Heart right ventricle (tissue), 16 donors: ENCODE data around the gene FEV. TPM values are rescaled to one million over a fixed set of nuclear protein-coding genes. Genes with fewer than 3 reads are reported as not detected.

Experiments
- ATAC-seq, 8 donors: fragments of 200-7000 bp; cut with Tn5 transposase; one replicate each; pipeline ENCODE4 v1.9.1; 2020; ENCODE audit warnings: mild to moderate bottlenecking in 8 of 8, moderate library complexity in 8 of 8, moderate number of reproducible peaks in 1 of 8
- DNase-seq, 2 donors: peaks; one replicate each; pipeline ENCODE4 v3.0.0-alpha.2; 2020
- H3K27ac ChIP-seq, 10 donors: fragments of 200-600 bp; sonication (generic) in 2 of 10; one replicate each; pipeline versions ENCODE4 v1.5.0 to v1.8.0; 2020 to 2022; ENCODE audit warnings: mild to moderate bottlenecking in 3 of 10
- H3K27me3 ChIP-seq, 7 donors: fragments of 200-600 bp; one replicate each; pipeline ENCODE4 v1.8.0; 2021 to 2022; ENCODE audit warnings: mild to moderate bottlenecking in 2 of 7
- H3K36me3 ChIP-seq, 9 donors: fragments of 200-600 bp; sonication (generic) in 1 of 9; one replicate each; pipeline versions ENCODE4 v1.5.0 to v1.8.0; 2020 to 2022; ENCODE audit warnings: mild to moderate bottlenecking in 2 of 9
- H3K4me1 ChIP-seq, 9 donors: fragments of 200-600 bp; sonication (generic) in 1 of 9; one replicate each; pipeline versions ENCODE4 v1.5.0 to v1.8.0; 2020 to 2022; ENCODE audit warnings: mild to moderate bottlenecking in 4 of 9
- H3K4me3 ChIP-seq, 10 donors: fragments of 200-600 bp; sonication (generic) in 2 of 10; one replicate each; pipeline versions ENCODE4 v1.5.0 to v1.8.0; 2020 to 2022; ENCODE audit warnings: mild to moderate bottlenecking in 7 of 10, moderate library complexity in 2 of 10
- H3K9me3 ChIP-seq, 11 donors: fragments of 200-600 bp in 10 of 11; sonication (generic) in 2 of 11; one replicate each; pipeline versions ENCODE4 v1.5.0 to v1.8.0; 2013 to 2022; ENCODE audit warnings: mild to moderate bottlenecking in 2 of 11, control low read depth in 1 of 11, moderate library complexity in 1 of 11
- WGBS, 2 donors: extraction: QIAGEN DNeasy Blood & Tissue Kit; methylation state at CpG; one replicate each; pipeline ENCODE4 v1.1.7; 2013; ENCODE audit warnings: inconsistent platforms in 1 of 2; 5-methylcytosine and 5-hydroxymethylcytosine counted together
- intact Hi-C, 10 donors: fragments of 100-400 bp; cut with DNase I; formaldehyde crosslinking; loops; one replicate each; pipeline versions ENCODE4 v1.11.1 to v1.14.2; 2022
- polyA plus RNA-seq, 2 donors: library from polyadenylated mRNA; stranded (reverse); fragments of 200-250 nt; gene quantifications; one replicate each; pipeline ENCODE4 v1.2.3, GENCODE V29; 2013
- total RNA-seq, 10 donors: library from RNA; stranded (reverse); fragmentation: NEBNext Ultra II Directional in 3 of 10; extraction: Animal tissue kit (Norgen Biotek cat#: 25700) in 3 of 10; gene quantifications; one replicate each; pipeline versions ENCODE4 v1.2.1 to v1.2.4, GENCODE V29; 2021 to 2023
- TF ChIP-seq, protein P1 (sequence below), 9 donors: fragments of 200-600 bp; sonication (generic) in 2 of 9; IDR thresholded peaks; one replicate each; pipeline versions ENCODE4 v1.5.0 to v1.8.0; 2021 to 2022; ENCODE audit warnings: antibody characterized with exemption in 9 of 9, mild to moderate bottlenecking in 5 of 9, moderate library complexity in 1 of 9
- donor health status: Arrhythmogenic right ventricular cardiomyopathy.
- donor health status: ischemic (EF 13 %, LVEDD 7.1; RV severe dilation, severe dysfunction).
- donor health status: healthy with polysubstance abuse.
- donor health status: DM: no; HTN: yes; CAD: no.
- donor health status: DM: no; HTN: no; CAD: no.
- donor health status: ischemic (EF 25% LVEDD 6.9; RV normal size, moderate dysfunction).
- donor health status: ischemic (EF 25% LVEDD 5.7; RV mildly dilated, moderate dysfunction).
- donor health status: healthy.
- donor health status: DM: yes; HTN: yes; CAD: no.
- donor health status: Ischemic cardiomyopathy.
- donor health status: ischemic (EF 35%, LVEDD 5.7; RV mildly dilated, moderate dysfunction).
- donor health status: nonischemic (EF 11% LVEDD 7.7; RV severe dilation, severe dysfunction).
- donor health status: DM: yes; HTN: yes; CAD: no.
- donor health status: PGD.
- donor health status: ischemic (EF 29% LVEDD 5.4; RV normal size, mild dysfunction).
- donor health status: nonischemic (EF 23%, LVEDD 6.1; RV moderate dilation, normal function).

FEV gene
- total and polyA plus RNA-seq, 12 donors: not detected

DNA sequence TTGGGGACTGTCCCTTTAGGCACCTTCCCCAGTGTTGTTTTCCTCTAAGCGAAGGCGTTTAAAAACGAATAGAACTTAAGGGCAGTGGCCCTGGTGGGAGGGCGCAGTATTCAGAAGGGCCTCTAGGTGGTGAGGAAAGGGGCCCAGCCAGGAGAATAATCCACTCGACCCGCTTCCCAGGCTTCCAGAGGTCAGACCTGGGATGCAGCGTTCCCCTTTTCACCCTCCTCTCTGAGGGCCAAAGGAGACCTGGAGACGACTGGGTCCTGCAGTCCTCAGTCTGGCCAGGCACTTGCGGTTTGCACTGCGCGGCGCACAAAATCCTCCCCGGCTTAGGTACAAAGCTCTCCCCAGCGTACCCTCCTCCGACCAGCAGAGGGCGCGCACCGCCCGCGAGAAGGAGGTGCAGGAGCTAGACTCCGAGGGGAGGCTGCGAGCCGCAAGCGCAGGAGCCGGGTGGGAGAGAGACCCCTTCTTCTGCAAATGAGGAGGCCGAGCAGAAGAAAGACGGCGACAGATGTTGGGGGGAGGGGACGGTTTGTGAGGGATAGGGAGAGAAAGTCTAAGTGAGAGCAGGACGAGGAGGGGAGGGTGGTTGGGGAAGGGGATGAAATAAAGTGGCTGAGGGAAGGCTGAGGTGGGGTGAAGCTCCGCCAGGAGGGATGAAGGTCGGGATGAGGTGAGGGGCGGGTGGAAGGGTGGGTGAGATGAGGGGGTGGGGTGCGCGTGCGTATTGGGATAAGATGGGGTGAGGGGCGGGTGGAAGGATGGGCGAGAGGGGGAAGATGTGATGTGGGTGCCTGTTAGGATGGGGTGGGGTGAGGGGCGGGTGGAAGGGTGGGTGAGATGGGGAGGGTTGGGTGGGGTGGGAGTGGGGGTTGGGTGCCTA lies 4.9 kb downstream of the FEV start:
- Histone ChIP-seq H3K4me1 (peaks cover 7 to 48% (median 35%) of the 10 kb centered on the region in 9 donors), H3K27me3 (peaks cover 35 to 100% (median 98%) of the 10 kb centered on the region in 7 donors), H3K9me3 (no peaks in the 10 kb centered on the region), H3K4me3 (peak overlapping the region in 4 of 10 donors; percentile 2 to 31 (median 27)), H3K27ac (no peak overlapping the region), H3K36me3 (no peaks in the 10 kb centered on the region)
- ATAC-seq: peak; percentile 76 to 91 (median 84)
- intact Hi-C loops: no loop called here
- TF ChIP-seq, protein P1, sequence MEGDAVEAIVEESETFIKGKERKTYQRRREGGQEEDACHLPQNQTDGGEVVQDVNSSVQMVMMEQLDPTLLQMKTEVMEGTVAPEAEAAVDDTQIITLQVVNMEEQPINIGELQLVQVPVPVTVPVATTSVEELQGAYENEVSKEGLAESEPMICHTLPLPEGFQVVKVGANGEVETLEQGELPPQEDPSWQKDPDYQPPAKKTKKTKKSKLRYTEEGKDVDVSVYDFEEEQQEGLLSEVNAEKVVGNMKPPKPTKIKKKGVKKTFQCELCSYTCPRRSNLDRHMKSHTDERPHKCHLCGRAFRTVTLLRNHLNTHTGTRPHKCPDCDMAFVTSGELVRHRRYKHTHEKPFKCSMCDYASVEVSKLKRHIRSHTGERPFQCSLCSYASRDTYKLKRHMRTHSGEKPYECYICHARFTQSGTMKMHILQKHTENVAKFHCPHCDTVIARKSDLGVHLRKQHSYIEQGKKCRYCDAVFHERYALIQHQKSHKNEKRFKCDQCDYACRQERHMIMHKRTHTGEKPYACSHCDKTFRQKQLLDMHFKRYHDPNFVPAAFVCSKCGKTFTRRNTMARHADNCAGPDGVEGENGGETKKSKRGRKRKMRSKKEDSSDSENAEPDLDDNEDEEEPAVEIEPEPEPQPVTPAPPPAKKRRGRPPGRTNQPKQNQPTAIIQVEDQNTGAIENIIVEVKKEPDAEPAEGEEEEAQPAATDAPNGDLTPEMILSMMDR (IDR thresholded peaks at IDR 0.05): peak; percentile 81 to 95 (median 91)
- peak; percentile 79 to 82 for DNase-seq
- WGBS, 2 donors: 1 to 4% methylated on average over 38 to 39 of the region's 39 CpGs

DNA sequence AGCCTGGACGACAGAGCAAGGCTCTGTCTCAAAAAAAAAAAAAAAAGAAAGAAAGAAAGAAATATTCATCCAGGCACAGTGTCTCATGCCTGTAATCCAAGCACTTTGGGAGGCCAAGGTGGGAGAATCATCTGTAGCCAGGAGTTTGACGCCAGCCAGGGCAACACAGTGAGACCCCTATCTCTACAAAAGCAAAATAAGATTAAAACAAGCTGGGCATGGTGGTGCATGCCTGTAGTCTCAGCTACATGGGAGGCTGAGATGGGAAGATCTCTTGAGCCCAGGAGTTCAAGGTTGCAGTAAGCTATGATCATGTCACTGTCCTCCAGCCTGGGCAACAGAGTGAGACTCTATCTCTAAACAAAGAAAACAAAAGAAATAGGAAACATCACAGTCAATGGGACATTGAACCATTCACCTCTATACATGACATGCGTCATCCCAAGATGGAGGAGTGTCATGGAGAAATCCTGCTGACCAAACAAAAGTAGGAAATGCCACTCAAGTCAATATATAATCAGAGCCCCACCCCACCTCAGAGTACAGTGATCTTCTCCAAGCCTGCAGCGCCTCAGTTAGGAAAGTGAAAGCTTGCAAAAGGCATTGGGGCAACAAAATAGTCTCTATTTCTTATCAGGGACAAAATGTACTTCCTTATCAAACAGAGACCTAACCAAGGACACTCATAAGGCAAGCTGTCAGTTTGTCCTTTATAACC lies 9.8 kb downstream of the FEV start:
- TF ChIP-seq, protein P1 (IDR thresholded peaks at IDR 0.05): no peak

DNA sequence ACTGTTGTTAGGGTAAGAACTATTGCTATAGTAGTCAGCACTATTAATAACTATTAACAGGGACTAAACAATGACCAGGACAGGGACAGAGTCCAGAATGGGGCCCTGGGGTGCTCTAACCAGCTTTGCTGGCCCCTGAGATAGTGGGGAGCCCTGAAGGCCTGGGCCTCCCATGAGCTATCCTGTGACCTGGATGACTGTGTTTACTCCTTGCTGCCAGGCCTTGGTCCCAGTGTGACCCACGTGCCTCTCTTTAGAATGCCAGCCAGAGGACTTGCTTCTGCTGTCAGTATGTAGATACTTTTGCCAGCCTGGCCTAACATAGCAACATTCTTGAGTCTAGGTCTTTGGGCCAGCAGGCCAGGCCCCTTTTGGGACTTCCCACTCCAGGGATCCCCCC lies 14.1 kb downstream of the FEV start:
- Histone ChIP-seq H3K27ac (peak overlapping the region in 1 of 10 donors; percentile 33), H3K36me3 (no peaks in the 10 kb centered on the region), H3K4me1 (peaks cover 0 to 4% (median 0%) of the 10 kb centered on the region in 9 donors), H3K4me3 (no peak overlapping the region), H3K27me3 (peaks cover 0 to 65% (median 50%) of the 10 kb centered on the region in 7 donors), H3K9me3 (peaks cover 0 to 6% (median 0%) of the 10 kb centered on the region in 11 donors)
- intact Hi-C loops: no loop called here
- DNase-seq (no peak), ATAC-seq (peak; percentile 49 to 92 (median 69))
- 23% methylated on average over 1 of the region's 1 CpG for WGBS, 2 donors
- TF ChIP-seq, protein P1 (IDR thresholded peaks at IDR 0.05): no peak

More for the DNA sequence above, 9.8 kb downstream of the FEV start:
- Histone ChIP-seq H3K27ac (no peak overlapping the region), H3K4me1 (peaks cover 0 to 11% (median 0%) of the 10 kb centered on the region in 9 donors), H3K36me3 (no peaks in the 10 kb centered on the region), H3K4me3 (no peak overlapping the region), H3K9me3 (peaks cover 0 to 2% (median 0%) of the 10 kb centered on the region in 11 donors), H3K27me3 (peaks cover 0 to 84% (median 78%) of the 10 kb centered on the region in 7 donors)
- ATAC-seq (no peak), DNase-seq (no peak)
- WGBS, 2 donors: 65 to 75% methylated on average over 4 of the region's 4 CpGs
- intact Hi-C loops: no loop called here

DNA sequence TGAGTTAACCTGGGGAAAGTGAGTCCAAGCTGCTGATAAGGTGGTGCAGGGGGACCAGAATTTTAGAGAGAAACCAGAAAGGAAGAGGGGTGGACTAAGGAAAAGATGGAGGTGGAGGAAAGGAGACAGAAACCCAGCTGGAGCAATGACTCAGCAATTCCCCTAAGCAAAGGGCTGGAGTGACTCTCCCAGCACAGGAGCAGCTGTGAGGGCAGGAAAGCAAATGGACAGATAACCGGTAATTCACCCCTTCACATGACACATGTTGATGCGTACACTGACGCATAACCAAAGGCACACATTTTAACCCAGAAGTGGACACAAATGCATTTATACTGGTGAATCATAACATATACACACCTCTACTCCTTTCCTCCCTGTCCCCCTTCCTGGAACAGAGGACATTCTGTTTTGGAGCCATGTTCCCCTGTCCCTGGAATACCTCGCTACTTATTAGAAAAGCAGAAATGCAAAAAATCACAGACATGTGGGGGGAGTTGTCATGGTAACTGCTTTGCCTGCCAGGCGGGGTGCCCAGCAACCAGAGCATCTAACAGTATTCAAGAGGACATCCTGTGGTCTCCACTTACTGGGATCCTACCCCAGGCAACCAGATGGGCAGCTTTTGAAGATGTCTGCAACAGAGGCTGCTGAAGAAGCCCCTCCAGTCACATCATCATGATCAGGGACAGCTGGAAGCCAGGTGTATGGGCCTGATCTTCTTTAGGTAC lies 20.8 kb downstream of the FEV start:
- DNase-seq: no peak
- H3K4me3 ChIP-seq: no peak overlapping the region
- H3K4me1 ChIP-seq: peaks cover 0 to 25% (median 12%) of the 10 kb centered on the region in 9 donors
- intact Hi-C loops: no loop called here
- H3K27ac ChIP-seq: no peak overlapping the region
- ATAC-seq: no peak
- no peaks in the 10 kb centered on the region for H3K36me3 ChIP-seq
- H3K27me3 ChIP-seq: peaks cover 48 to 89% (median 79%) of the 10 kb centered on the region in 7 donors
- TF ChIP-seq, protein P1 (IDR thresholded peaks at IDR 0.05): no peak
- WGBS, 2 donors: 32 to 39% methylated on average over 5 of the region's 5 CpGs
- no peaks in the 10 kb centered on the region for H3K9me3 ChIP-seq
